ENCODE data around the gene DRC1.

DNA sequence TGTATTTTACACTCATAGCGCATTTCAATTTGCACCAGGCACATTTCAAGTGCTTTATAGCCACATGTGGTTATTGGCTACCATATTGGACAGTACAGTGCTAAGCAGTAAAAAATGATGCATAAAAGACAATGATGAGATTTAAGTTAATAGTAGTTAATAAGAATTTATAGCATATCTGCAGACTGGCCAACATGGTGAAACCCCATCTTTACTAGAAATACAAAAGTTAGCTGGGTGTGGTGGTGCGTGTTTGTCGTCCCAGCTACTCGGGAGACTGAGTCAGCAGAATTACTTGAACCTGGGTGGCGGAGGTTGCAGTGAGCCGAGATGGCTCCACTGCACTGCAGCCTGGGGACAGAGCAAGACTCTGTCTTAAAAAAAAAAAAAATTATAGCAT, 9.7 kb downstream of the DRC1 start:
- TF ChIP-seq, protein P1, sequence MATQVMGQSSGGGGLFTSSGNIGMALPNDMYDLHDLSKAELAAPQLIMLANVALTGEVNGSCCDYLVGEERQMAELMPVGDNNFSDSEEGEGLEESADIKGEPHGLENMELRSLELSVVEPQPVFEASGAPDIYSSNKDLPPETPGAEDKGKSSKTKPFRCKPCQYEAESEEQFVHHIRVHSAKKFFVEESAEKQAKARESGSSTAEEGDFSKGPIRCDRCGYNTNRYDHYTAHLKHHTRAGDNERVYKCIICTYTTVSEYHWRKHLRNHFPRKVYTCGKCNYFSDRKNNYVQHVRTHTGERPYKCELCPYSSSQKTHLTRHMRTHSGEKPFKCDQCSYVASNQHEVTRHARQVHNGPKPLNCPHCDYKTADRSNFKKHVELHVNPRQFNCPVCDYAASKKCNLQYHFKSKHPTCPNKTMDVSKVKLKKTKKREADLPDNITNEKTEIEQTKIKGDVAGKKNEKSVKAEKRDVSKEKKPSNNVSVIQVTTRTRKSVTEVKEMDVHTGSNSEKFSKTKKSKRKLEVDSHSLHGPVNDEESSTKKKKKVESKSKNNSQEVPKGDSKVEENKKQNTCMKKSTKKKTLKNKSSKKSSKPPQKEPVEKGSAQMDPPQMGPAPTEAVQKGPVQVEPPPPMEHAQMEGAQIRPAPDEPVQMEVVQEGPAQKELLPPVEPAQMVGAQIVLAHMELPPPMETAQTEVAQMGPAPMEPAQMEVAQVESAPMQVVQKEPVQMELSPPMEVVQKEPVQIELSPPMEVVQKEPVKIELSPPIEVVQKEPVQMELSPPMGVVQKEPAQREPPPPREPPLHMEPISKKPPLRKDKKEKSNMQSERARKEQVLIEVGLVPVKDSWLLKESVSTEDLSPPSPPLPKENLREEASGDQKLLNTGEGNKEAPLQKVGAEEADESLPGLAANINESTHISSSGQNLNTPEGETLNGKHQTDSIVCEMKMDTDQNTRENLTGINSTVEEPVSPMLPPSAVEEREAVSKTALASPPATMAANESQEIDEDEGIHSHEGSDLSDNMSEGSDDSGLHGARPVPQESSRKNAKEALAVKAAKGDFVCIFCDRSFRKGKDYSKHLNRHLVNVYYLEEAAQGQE (IDR thresholded peaks at IDR 0.05; ENCODE audit: insufficient read depth in 1 of 2, low read depth in 2 of 2, low read length in 2 of 2): no peak
- TF ChIP-seq POLR2AphosphoS5 (IDR thresholded peaks at IDR 0.05; ENCODE audit: low read depth, low read length): no peak
- TF ChIP-seq SIN3A (IDR thresholded peaks at IDR 0.05; ENCODE audit: borderline replicate concordance, insufficient read depth, low read length): no peak
